ENCODE measurements around the gene RIT2.

GRCh38 chr18:42961298-42961697, 154.2 kb downstream of the RIT2 start:
- TF ChIP-seq CTCF (IDR thresholded peaks at IDR 0.05): no peak
- no peak for TF ChIP-seq EP300 (IDR thresholded peaks at IDR 0.05)
- TF ChIP-seq POLR2A (IDR thresholded peaks at IDR 0.05): no peak

Data from ovary (tissue), 3 donors.